Fibroblast of peridontal ligament (primary cell): ENCODE results near the gene ROBO2.

Source experiments
- DNase-seq: peaks from one replicate; pipeline ENCODE4 v3.0.0-alpha.2; 2010; ENCODE audit errors: extremely low read depth

ROBO2 gene

GRCh38 chr3:77039606-77040171 is at the start of gene ROBO2:
Gene ROBO2 (plus strand): TSS chr3:77040099. CDS start chr3:77040786, 687 bp downstream.
- no peak for DNase-seq

GRCh38 chr3:76990606-76991005 is 49.3 kb upstream of the ROBO2 start:
- no peak for DNase-seq

GRCh38 chr3:76991165-76991564 is 48.7 kb upstream of the ROBO2 start:
- DNase-seq, result no peak

- DNase-seq, result no peak
Measured at GRCh38 chr3:76997733-76998132, 42.2 kb upstream of the ROBO2 start.

- no peak for DNase-seq
Measured at GRCh38 chr3:76998555-76998954, 41.3 kb upstream of the ROBO2 start.

- DNase-seq, result no peak
Measured at GRCh38 chr3:77001062-77001701, 38.7 kb upstream of the ROBO2 start.

GRCh38 chr3:77014226-77014625 is 25.7 kb upstream of the ROBO2 start:
- no peak for DNase-seq

GRCh38 chr3:77025471-77025870 is 14.4 kb upstream of the ROBO2 start:
- no peak for DNase-seq

GRCh38 chr3:77026904-77027634 is 12.8 kb upstream of the ROBO2 start:
- no peak for DNase-seq

- no peak for DNase-seq
Measured at GRCh38 chr3:77028005-77028404, 11.9 kb upstream of the ROBO2 start.

GRCh38 chr3:77038468-77038929 is 1.4 kb upstream of the ROBO2 start:
- peak; percentile 81 for DNase-seq

GRCh38 chr3:77038930-77039605 is 831 bp upstream of the ROBO2 start:
- DNase-seq, result peak; percentile 2

GRCh38 chr3:77040216-77040615 is 317 bp downstream of the ROBO2 start:
- no peak for DNase-seq

- no peak for DNase-seq
Measured at GRCh38 chr3:77040926-77041722, 1.2 kb downstream of the ROBO2 start.

- no peak for DNase-seq
Measured at GRCh38 chr3:77041811-77042210, 1.9 kb downstream of the ROBO2 start.

- DNase-seq, result no peak
Measured at GRCh38 chr3:77042343-77042742, 2.4 kb downstream of the ROBO2 start.

- DNase-seq, result no peak
Measured at GRCh38 chr3:77042882-77043281, 3.0 kb downstream of the ROBO2 start.

GRCh38 chr3:77045686-77046085 is 5.8 kb downstream of the ROBO2 start:
- no peak for DNase-seq

GRCh38 chr3:77048186-77048585 is 8.3 kb downstream of the ROBO2 start:
- no peak for DNase-seq

- no peak for DNase-seq
Measured at GRCh38 chr3:77051591-77051990, 11.7 kb downstream of the ROBO2 start.

- no peak for DNase-seq
Measured at GRCh38 chr3:77052051-77052501, 12.2 kb downstream of the ROBO2 start.
